PC-9 (cell line): ENCODE measurements around the gene EPN1. TPM values are rescaled to one million over a fixed set of nuclear protein-coding genes. Genes with fewer than 3 reads are reported as not detected.

Experiments
- BruUV-seq: library from RNA; stranded (reverse); fragments of 400-500 nt; replicated peaks from 2 replicates; lab custom pipeline; 2021; lab: Mats Ljungman, UMichigan
- CTCF ChIA-PET: fragments of 300-600 bp; sonication (Branson Sonifier 250); formaldehyde crosslinking; loops from one replicate; lab custom pipeline; 2022; ENCODE audit warnings: antibody characterized with exemption; lab: Charles Lee
- POLR2A ChIA-PET: fragments of 300-600 bp; sonication (Branson Sonifier 250); formaldehyde crosslinking; loops from one replicate; lab custom pipeline; 2022; ENCODE audit warnings: antibody characterized with exemption; ENCODE audit not compliant: unreplicated experiment; lab: Charles Lee
- DNase-seq, 2 experiments: peaks; one replicate each; pipeline versions ENCODE4 v3.0.0 to v3.0.0-alpha.2; 2015 to 2022; ENCODE audit warnings: mixed read lengths in 1 of 2
- H2AFZ ChIP-seq: fragments of 200-600 bp; sonication (generic); 2 replicates; pipeline ENCODE4 v1.8.1; 2017; ENCODE audit warnings: antibody characterized with exemption
- H3F3A ChIP-seq: fragments of 200-600 bp; sonication (generic); 2 replicates; pipeline ENCODE4 v1.8.1; 2017; ENCODE audit warnings: antibody characterized with exemption, mild to moderate bottlenecking, low read depth; ENCODE audit not compliant: insufficient read depth
- H3K27ac ChIP-seq: fragments of 200-600 bp; sonication (generic); 2 replicates; pipeline ENCODE4 v1.6.1; 2016; ENCODE audit warnings: mixed run types
- H3K27me3 ChIP-seq: fragments of 200-600 bp; sonication (generic); 2 replicates; pipeline ENCODE4 v1.6.1; 2016; ENCODE audit warnings: low read depth, mixed run types; ENCODE audit not compliant: insufficient read depth
- H3K36me3 ChIP-seq: fragments of 200-600 bp; sonication (generic); 2 replicates; pipeline ENCODE4 v1.6.1; 2016; ENCODE audit warnings: low read depth, mixed run types
- H3K4me1 ChIP-seq: fragments of 200-600 bp; sonication (generic); replicated peaks from 2 replicates; pipeline ENCODE4 v1.6.1; 2016; ENCODE audit warnings: mixed run types; ENCODE audit not compliant: insufficient read depth
- H3K4me2 ChIP-seq: fragments of 200-600 bp; sonication (generic); 2 replicates; pipeline ENCODE4 v1.6.1; 2017; ENCODE audit warnings: mixed run types
- H3K4me3 ChIP-seq: fragments of 200-600 bp; sonication (generic); 2 replicates; pipeline ENCODE4 v1.6.1; 2016; ENCODE audit warnings: mixed run types
- H3K79me2 ChIP-seq: fragments of 200-600 bp; sonication (generic); 2 replicates; pipeline ENCODE4 v1.6.1; 2017; ENCODE audit warnings: low read depth, mixed run types
- H3K9me2 ChIP-seq: fragments of 200-600 bp; sonication (generic); 2 replicates; pipeline ENCODE4 v1.8.1; 2017; ENCODE audit warnings: mild to moderate bottlenecking; ENCODE audit not compliant: insufficient read depth
- H3K9me3 ChIP-seq: fragments of 200-600 bp; sonication (generic); 2 replicates; pipeline ENCODE4 v1.8.1; 2016; ENCODE audit warnings: low read depth; ENCODE audit not compliant: insufficient read depth
- H4K20me1 ChIP-seq: fragments of 200-600 bp; sonication (generic); 2 replicates; pipeline ENCODE4 v1.8.1; 2017; ENCODE audit not compliant: insufficient read depth
- EZH2 ChIP-seq: fragments of 200-600 bp; sonication (generic); IDR thresholded peaks from 2 replicates; pipeline ENCODE4 v1.8.0; 2017; ENCODE audit warnings: antibody characterized with exemption, low read depth
- intact Hi-C: fragments of 100-400 bp; cut with micrococcal nuclease; formaldehyde crosslinking; loops from one replicate; pipeline ENCODE4 v1.10.0; 2022; ENCODE audit not compliant: unreplicated experiment
- total RNA-seq: library from RNA; stranded (reverse); gene quantifications from 2 replicates; pipeline ENCODE4 v1.2.3, GENCODE V29; 2021
- TF ChIP-seq, protein P1 (sequence below): fragments of 200-600 bp; sonication (generic); conservative IDR thresholded peaks from 2 replicates; pipeline ENCODE4 v1.6.1; 2017; ENCODE audit warnings: mixed run types, antibody characterized with exemption, mild to moderate bottlenecking, moderate library complexity

Gene EPN1
- total RNA-seq, 1 experiment from 2014 or later = 232 TPM

DNA sequence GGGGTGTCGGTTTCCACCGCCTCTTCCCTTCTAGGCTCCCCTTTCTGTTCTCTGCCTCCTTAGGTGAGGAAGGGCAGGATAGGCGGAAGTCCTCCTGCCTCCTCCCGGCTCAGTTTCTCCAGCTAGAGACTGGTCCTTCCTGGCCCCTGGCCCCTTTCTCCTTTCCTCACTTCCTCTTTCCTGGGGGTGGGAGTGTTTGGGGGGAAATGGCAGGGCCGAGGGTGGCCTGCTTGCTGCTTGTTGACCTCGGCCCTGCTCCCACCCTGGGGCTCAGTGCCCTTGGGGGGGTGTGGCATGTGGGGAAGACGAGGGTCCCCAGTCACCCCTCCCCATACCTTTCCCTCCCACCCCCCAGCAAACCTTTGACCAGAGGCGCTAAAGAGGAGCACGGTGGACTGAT, 15.2 kb upstream of the EPN1 start:
- peaks cover 20% of the 10 kb centered on the region for H3K4me1 ChIP-seq
- no peak overlapping the region for H2AFZ ChIP-seq
- DNase-seq = no peak
- no peak for TF ChIP-seq EZH2
- TF ChIP-seq, protein P1, sequence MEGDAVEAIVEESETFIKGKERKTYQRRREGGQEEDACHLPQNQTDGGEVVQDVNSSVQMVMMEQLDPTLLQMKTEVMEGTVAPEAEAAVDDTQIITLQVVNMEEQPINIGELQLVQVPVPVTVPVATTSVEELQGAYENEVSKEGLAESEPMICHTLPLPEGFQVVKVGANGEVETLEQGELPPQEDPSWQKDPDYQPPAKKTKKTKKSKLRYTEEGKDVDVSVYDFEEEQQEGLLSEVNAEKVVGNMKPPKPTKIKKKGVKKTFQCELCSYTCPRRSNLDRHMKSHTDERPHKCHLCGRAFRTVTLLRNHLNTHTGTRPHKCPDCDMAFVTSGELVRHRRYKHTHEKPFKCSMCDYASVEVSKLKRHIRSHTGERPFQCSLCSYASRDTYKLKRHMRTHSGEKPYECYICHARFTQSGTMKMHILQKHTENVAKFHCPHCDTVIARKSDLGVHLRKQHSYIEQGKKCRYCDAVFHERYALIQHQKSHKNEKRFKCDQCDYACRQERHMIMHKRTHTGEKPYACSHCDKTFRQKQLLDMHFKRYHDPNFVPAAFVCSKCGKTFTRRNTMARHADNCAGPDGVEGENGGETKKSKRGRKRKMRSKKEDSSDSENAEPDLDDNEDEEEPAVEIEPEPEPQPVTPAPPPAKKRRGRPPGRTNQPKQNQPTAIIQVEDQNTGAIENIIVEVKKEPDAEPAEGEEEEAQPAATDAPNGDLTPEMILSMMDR = no peak
- H3K27ac ChIP-seq = no peak overlapping the region
- ChIA-PET POLR2A (interaction anchor here (0.6 kb wide), 1 partner anchor 198 kb away, joined by 5 read pairs; no protein-coding TSS in a partner anchor), CTCF (no interaction called here)
- no peak overlapping the region for H3K4me3 ChIP-seq
- H3K27me3 ChIP-seq = no peaks in the 10 kb centered on the region
- intact Hi-C loops = no loop called here
- H4K20me1 ChIP-seq = peaks cover 93% of the 10 kb centered on the region
- no peak overlapping the region for H3K4me2 ChIP-seq
- no peaks in the 10 kb centered on the region for H3K9me2 ChIP-seq
- H3K79me2 ChIP-seq = peaks cover 99% of the 10 kb centered on the region
- H3F3A ChIP-seq = peaks cover 45% of the 10 kb centered on the region
- peaks cover 54% of the 10 kb centered on the region for H3K36me3 ChIP-seq
- H3K9me3 ChIP-seq = no peaks in the 10 kb centered on the region
- BruUV-seq = no TSS peak

DNA sequence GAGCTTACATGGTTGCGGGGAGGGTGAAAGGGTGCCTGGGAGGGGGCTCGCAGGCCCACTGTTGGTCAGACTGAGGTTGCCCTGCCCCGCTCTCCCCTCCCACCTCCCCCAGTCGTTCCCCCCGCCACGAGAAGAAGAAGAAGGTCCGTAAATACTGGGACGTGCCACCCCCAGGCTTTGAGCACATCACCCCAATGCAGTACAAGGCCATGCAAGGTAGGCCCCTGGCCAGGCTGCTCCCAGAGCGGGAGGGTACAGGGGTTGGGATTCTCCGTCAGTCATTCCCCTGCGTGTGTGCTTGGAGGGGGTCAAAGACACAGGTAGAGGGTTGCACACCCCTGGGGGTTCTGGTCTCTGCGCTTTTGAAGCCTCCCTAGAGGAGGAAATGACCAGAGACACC, 14.6 kb upstream of the EPN1 start:
- Histone ChIP-seq H2AFZ (no peak overlapping the region), H3K36me3 (peaks cover 54% of the 10 kb centered on the region), H3K27me3 (no peaks in the 10 kb centered on the region), H3F3A (peaks cover 41% of the 10 kb centered on the region), H3K4me3 (no peak overlapping the region), H3K9me3 (no peaks in the 10 kb centered on the region), H3K4me1 (peaks cover 20% of the 10 kb centered on the region), H3K79me2 (peaks cover 98% of the 10 kb centered on the region), H3K9me2 (no peaks in the 10 kb centered on the region), H3K27ac (no peak overlapping the region), H4K20me1 (peaks cover 95% of the 10 kb centered on the region), H3K4me2 (no peak overlapping the region)
- intact Hi-C loops = no loop called here
- TF ChIP-seq, protein P1 = no peak
- TF ChIP-seq EZH2 = no peak
- BruUV-seq = no TSS peak
- CTCF ChIA-PET = no interaction called here
- DNase-seq = no peak
- POLR2A ChIA-PET = no interaction called here

DNA sequence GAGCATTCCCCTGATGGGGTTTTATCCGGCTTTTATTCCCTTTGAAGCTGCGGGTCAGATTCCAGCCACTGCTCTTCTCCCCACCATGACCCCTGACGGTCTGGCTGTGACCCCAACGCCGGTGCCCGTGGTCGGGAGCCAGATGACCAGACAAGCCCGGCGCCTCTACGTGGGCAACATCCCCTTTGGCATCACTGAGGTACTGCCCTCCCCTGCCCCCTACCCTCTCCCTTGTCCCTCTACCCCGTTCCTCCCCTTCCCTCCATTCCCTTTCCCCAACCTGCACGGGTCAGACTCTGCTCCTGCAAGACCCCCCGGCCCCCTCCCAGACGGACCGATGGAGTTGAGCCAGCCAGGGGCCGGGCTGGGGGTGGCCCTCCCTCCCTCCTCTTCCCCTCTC, 14.0 kb upstream of the EPN1 start:
- H3K36me3 ChIP-seq = peaks cover 50% of the 10 kb centered on the region
- BruUV-seq = no TSS peak
- peaks cover 98% of the 10 kb centered on the region for H3K79me2 ChIP-seq
- H3K27me3 ChIP-seq = no peaks in the 10 kb centered on the region
- DNase-seq = no peak
- no peak overlapping the region for H3K27ac ChIP-seq
- intact Hi-C loops = no loop called here
- H3K9me2 ChIP-seq = no peaks in the 10 kb centered on the region
- no peaks in the 10 kb centered on the region for H3K9me3 ChIP-seq
- peaks cover 41% of the 10 kb centered on the region for H3F3A ChIP-seq
- H2AFZ ChIP-seq = no peak overlapping the region
- no peak for TF ChIP-seq EZH2
- TF ChIP-seq, protein P1 = no peak
- H4K20me1 ChIP-seq = peaks cover 95% of the 10 kb centered on the region
- ChIA-PET POLR2A (no interaction called here), CTCF (no interaction called here)
- no peak overlapping the region for H3K4me3 ChIP-seq
- no peak overlapping the region for H3K4me2 ChIP-seq
- peaks cover 20% of the 10 kb centered on the region for H3K4me1 ChIP-seq
